Measurements from ENCODE around the gene MTHFD1. TPM values are rescaled to one million over a fixed set of nuclear protein-coding genes. Genes with fewer than 3 reads are reported as not detected.

Gene MTHFD1
- total and polyA plus RNA-seq, 3 donors from 2014 or later = 22.3 to 28.8 (median 27.4) TPM

- H3K27me3 ChIP-seq = no peaks in the 10 kb centered on the region
- no peak for TF ChIP-seq CTCF (IDR thresholded peaks at IDR 0.05)
- TF ChIP-seq POLR2A (IDR thresholded peaks at IDR 0.05) = no peak
- DNase-seq = no peak
- 64 to 92% methylated on average over 2 of the region's 2 CpGs for WGBS, 2 donors
- no peaks in the 10 kb centered on the region for H3K9me3 ChIP-seq
- intact Hi-C loops (cut with DNase I; ENCODE audit: low total_unique reads) = no loop called here
- H3K27ac ChIP-seq = no peak overlapping the region
- H3K36me3 ChIP-seq (ENCODE audit: low read depth, missing control alignments) = no peaks in the 10 kb centered on the region
- H3K4me3 ChIP-seq = no peak overlapping the region
- H3K4me1 ChIP-seq = no peaks in the 10 kb centered on the region
Observed at GRCh38 chr14:64394423-64394822, 6.3 kb downstream of the MTHFD1 start.

- intact Hi-C loops (cut with DNase I; ENCODE audit: low total_unique reads) = no loop called here
- Histone ChIP-seq H3K36me3 (ENCODE audit: low read depth, missing control alignments) (no peaks in the 10 kb centered on the region), H3K4me3 (no peak overlapping the region), H3K27me3 (no peaks in the 10 kb centered on the region), H3K9me3 (no peaks in the 10 kb centered on the region), H3K27ac (no peak overlapping the region), H3K4me1 (no peaks in the 10 kb centered on the region)
- no peak for DNase-seq
- WGBS, 2 donors = 87 to 89% methylated on average over 4 of the region's 4 CpGs
- TF ChIP-seq POLR2A (IDR thresholded peaks at IDR 0.05) = no peak
- no peak for TF ChIP-seq CTCF (IDR thresholded peaks at IDR 0.05)
Observed at GRCh38 chr14:64394977-64395633, 7.0 kb downstream of the MTHFD1 start.

GRCh38 chr14:64400829-64401459 lies 12.8 kb downstream of the MTHFD1 start:
- H3K27ac ChIP-seq = no peak overlapping the region
- intact Hi-C loops (cut with DNase I; ENCODE audit: low total_unique reads) = no loop called here
- TF ChIP-seq POLR2A (IDR thresholded peaks at IDR 0.05) (no peak), CTCF (IDR thresholded peaks at IDR 0.05) (no peak)

GRCh38 chr14:64401949-64402348 lies 13.8 kb downstream of the MTHFD1 start:
- no peak overlapping the region for H3K4me3 ChIP-seq
- no peak for TF ChIP-seq CTCF (IDR thresholded peaks at IDR 0.05)
- TF ChIP-seq POLR2A (IDR thresholded peaks at IDR 0.05) = no peak
- intact Hi-C loops (cut with DNase I; ENCODE audit: low total_unique reads) = no loop called here
- H3K4me1 ChIP-seq = no peaks in the 10 kb centered on the region
- no peak for DNase-seq
- no peaks in the 10 kb centered on the region for H3K27me3 ChIP-seq
- no peaks in the 10 kb centered on the region for H3K9me3 ChIP-seq
- no peak overlapping the region for H3K27ac ChIP-seq
- WGBS, 2 donors = 37 to 50% methylated on average over 1 of the region's 1 CpG
- H3K36me3 ChIP-seq (ENCODE audit: low read depth, missing control alignments) = no peaks in the 10 kb centered on the region

More at GRCh38 chr14:64400829-64401459, 12.8 kb downstream of the MTHFD1 start:
- Histone ChIP-seq H3K9me3 (no peaks in the 10 kb centered on the region), H3K4me1 (no peaks in the 10 kb centered on the region), H3K4me3 (no peak overlapping the region), H3K36me3 (ENCODE audit: low read depth, missing control alignments) (no peaks in the 10 kb centered on the region), H3K27me3 (no peaks in the 10 kb centered on the region)
- 91% methylated on average over 6 of the region's 6 CpGs for WGBS, 2 donors
- DNase-seq = no peak

GRCh38 chr14:64405295-64405694 lies 17.1 kb downstream of the MTHFD1 start:
- DNase-seq = no peak
- Histone ChIP-seq H3K4me3 (no peak overlapping the region), H3K27me3 (no peaks in the 10 kb centered on the region), H3K4me1 (no peaks in the 10 kb centered on the region), H3K9me3 (no peaks in the 10 kb centered on the region), H3K36me3 (ENCODE audit: low read depth, missing control alignments) (no peaks in the 10 kb centered on the region), H3K27ac (no peak overlapping the region)
- TF ChIP-seq CTCF (IDR thresholded peaks at IDR 0.05) (no peak), POLR2A (IDR thresholded peaks at IDR 0.05) (no peak)
- intact Hi-C loops (cut with DNase I; ENCODE audit: low total_unique reads) = no loop called here
- 83 to 91% methylated on average over 4 of the region's 4 CpGs for WGBS, 2 donors

Measured in testis (tissue), 3 donors.